ENCODE results near the gene KRTAP4-8. TPM values are rescaled to one million over a fixed set of nuclear protein-coding genes. Genes with fewer than 3 reads are reported as not detected.
"Not testable (repeated sequence)": the region's sequence is repeated elsewhere in the genome, so short reads cannot be mapped to it uniquely, and the experiment has no call there.

KRTAP4-8 gene
- polyA plus RNA-seq, 1 donor, result not detected

- Histone ChIP-seq H3K36me3 (ENCODE audit: control insufficient read depth, insufficient read depth, low read length) (no peaks in the 10 kb centered on the region), H3K9me3 (ENCODE audit: control insufficient read depth, low read depth, low read length) (no peaks in the 10 kb centered on the region), H3K27me3 (ENCODE audit: control insufficient read depth, insufficient read depth, low read length) (no peaks in the 10 kb centered on the region), H3K4me3 (ENCODE audit: low read length) (no peak overlapping the region), H3K27ac (ENCODE audit: low read length) (no peak overlapping the region), H3K4me1 (ENCODE audit: control insufficient read depth, insufficient read depth, low read length) (no peaks in the 10 kb centered on the region)
- DNase-seq, result no peak
- WGBS (ENCODE audit: insufficient coverage, low lambda C conversion rate), result no CpG with 5 or more reads among the region's 2 CpGs
Observed at GRCh38 chr17:41125064-41125463, 27.1 kb upstream of the KRTAP4-8 start.

- not testable (repeated sequence) for DNase-seq; H3K27ac ChIP-seq (ENCODE audit: low read length); H3K36me3 ChIP-seq (ENCODE audit: control insufficient read depth, insufficient read depth, low read length); H3K9me3 ChIP-seq (ENCODE audit: control insufficient read depth, low read depth, low read length); H3K27me3 ChIP-seq (ENCODE audit: control insufficient read depth, insufficient read depth, low read length); H3K4me3 ChIP-seq (ENCODE audit: low read length); H3K4me1 ChIP-seq (ENCODE audit: control insufficient read depth, insufficient read depth, low read length)
- no CpG with 5 or more reads among the region's 3 CpGs for WGBS (ENCODE audit: insufficient coverage, low lambda C conversion rate)
Observed at GRCh38 chr17:41123991-41124371, 26.0 kb upstream of the KRTAP4-8 start, which contains the start of gene KRTAP4-12. Gene KRTAP4-12 (minus strand): TSS chr17:41124182. CDS start chr17:41124122, 60 bp downstream.

- H3K27ac ChIP-seq (ENCODE audit: low read length); DNase-seq; H3K27me3 ChIP-seq (ENCODE audit: control insufficient read depth, insufficient read depth, low read length); H3K4me3 ChIP-seq (ENCODE audit: low read length); H3K36me3 ChIP-seq (ENCODE audit: control insufficient read depth, insufficient read depth, low read length); H3K4me1 ChIP-seq (ENCODE audit: control insufficient read depth, insufficient read depth, low read length); H3K9me3 ChIP-seq (ENCODE audit: control insufficient read depth, low read depth, low read length): not testable (repeated sequence)
- WGBS (ENCODE audit: insufficient coverage, low lambda C conversion rate), result no CpG with 5 or more reads among the region's 12 CpGs
Observed at GRCh38 chr17:41123292-41123990, 25.5 kb upstream of the KRTAP4-8 start.

- 60% methylated on average over 1 of the region's 2 CpGs for WGBS (ENCODE audit: insufficient coverage, low lambda C conversion rate)
- H3K4me3 ChIP-seq (ENCODE audit: low read length), result no peak overlapping the region
Observed at GRCh38 chr17:41121742-41122141, 23.8 kb upstream of the KRTAP4-8 start.

GRCh38 chr17:41119696-41120690, 22.1 kb upstream of the KRTAP4-8 start:
- 78% methylated on average over 5 of the region's 11 CpGs for WGBS (ENCODE audit: insufficient coverage, low lambda C conversion rate)
- not testable (repeated sequence) for H3K36me3 ChIP-seq (ENCODE audit: control insufficient read depth, insufficient read depth, low read length); H3K27ac ChIP-seq (ENCODE audit: low read length); DNase-seq; H3K27me3 ChIP-seq (ENCODE audit: control insufficient read depth, insufficient read depth, low read length); H3K4me1 ChIP-seq (ENCODE audit: control insufficient read depth, insufficient read depth, low read length); H3K4me3 ChIP-seq (ENCODE audit: low read length); H3K9me3 ChIP-seq (ENCODE audit: control insufficient read depth, low read depth, low read length)

More at GRCh38 chr17:41121742-41122141, 23.8 kb upstream of the KRTAP4-8 start:
- no peak for DNase-seq
- Histone ChIP-seq H3K27me3 (ENCODE audit: control insufficient read depth, insufficient read depth, low read length) (no peaks in the 10 kb centered on the region), H3K9me3 (ENCODE audit: control insufficient read depth, low read depth, low read length) (no peaks in the 10 kb centered on the region), H3K36me3 (ENCODE audit: control insufficient read depth, insufficient read depth, low read length) (no peaks in the 10 kb centered on the region), H3K27ac (ENCODE audit: low read length) (no peak overlapping the region), H3K4me1 (ENCODE audit: control insufficient read depth, insufficient read depth, low read length) (no peaks in the 10 kb centered on the region)

GRCh38 chr17:41118721-41119120, 20.8 kb upstream of the KRTAP4-8 start:
- H3K27ac ChIP-seq (ENCODE audit: low read length), result no peak overlapping the region
- no peaks in the 10 kb centered on the region for H3K4me1 ChIP-seq (ENCODE audit: control insufficient read depth, insufficient read depth, low read length)
- DNase-seq, result no peak
- H3K4me3 ChIP-seq (ENCODE audit: low read length), result no peak overlapping the region
- no peaks in the 10 kb centered on the region for H3K27me3 ChIP-seq (ENCODE audit: control insufficient read depth, insufficient read depth, low read length)
- WGBS (ENCODE audit: insufficient coverage, low lambda C conversion rate), result no CpG with 5 or more reads among the region's 4 CpGs
- no peaks in the 10 kb centered on the region for H3K9me3 ChIP-seq (ENCODE audit: control insufficient read depth, low read depth, low read length)
- no peaks in the 10 kb centered on the region for H3K36me3 ChIP-seq (ENCODE audit: control insufficient read depth, insufficient read depth, low read length)

GRCh38 chr17:41117846-41118386, 20.0 kb upstream of the KRTAP4-8 start, which contains the start of gene KRTAP4-11:
Gene KRTAP4-11 (minus strand): TSS chr17:41118373. CDS start chr17:41118315, 58 bp downstream.
- H3K4me3 ChIP-seq (ENCODE audit: low read length); DNase-seq; H3K9me3 ChIP-seq (ENCODE audit: control insufficient read depth, low read depth, low read length); H3K4me1 ChIP-seq (ENCODE audit: control insufficient read depth, insufficient read depth, low read length); H3K27ac ChIP-seq (ENCODE audit: low read length); H3K27me3 ChIP-seq (ENCODE audit: control insufficient read depth, insufficient read depth, low read length); H3K36me3 ChIP-seq (ENCODE audit: control insufficient read depth, insufficient read depth, low read length): not testable (repeated sequence)
- WGBS (ENCODE audit: insufficient coverage, low lambda C conversion rate), result 100% methylated on average over 1 of the region's 10 CpGs

GRCh38 chr17:41116297-41116696, 18.4 kb upstream of the KRTAP4-8 start:
- H3K36me3 ChIP-seq (ENCODE audit: control insufficient read depth, insufficient read depth, low read length), result no peaks in the 10 kb centered on the region
- WGBS (ENCODE audit: insufficient coverage, low lambda C conversion rate), result 40% methylated on average over 1 of the region's 5 CpGs
- H3K9me3 ChIP-seq (ENCODE audit: control insufficient read depth, low read depth, low read length), result no peaks in the 10 kb centered on the region
- H3K27me3 ChIP-seq (ENCODE audit: control insufficient read depth, insufficient read depth, low read length), result no peaks in the 10 kb centered on the region
- DNase-seq, result no peak
- no peak overlapping the region for H3K27ac ChIP-seq (ENCODE audit: low read length)
- no peak overlapping the region for H3K4me3 ChIP-seq (ENCODE audit: low read length)
- H3K4me1 ChIP-seq (ENCODE audit: control insufficient read depth, insufficient read depth, low read length), result no peaks in the 10 kb centered on the region

- Histone ChIP-seq H3K4me3 (ENCODE audit: low read length) (no peak overlapping the region), H3K9me3 (ENCODE audit: control insufficient read depth, low read depth, low read length) (no peaks in the 10 kb centered on the region), H3K36me3 (ENCODE audit: control insufficient read depth, insufficient read depth, low read length) (no peaks in the 10 kb centered on the region), H3K4me1 (ENCODE audit: control insufficient read depth, insufficient read depth, low read length) (no peaks in the 10 kb centered on the region), H3K27ac (ENCODE audit: low read length) (no peak overlapping the region), H3K27me3 (ENCODE audit: control insufficient read depth, insufficient read depth, low read length) (peaks cover 4% of the 10 kb centered on the region)
- 100% methylated on average over 1 of the region's 2 CpGs for WGBS (ENCODE audit: insufficient coverage, low lambda C conversion rate)
- no peak for DNase-seq
Observed at GRCh38 chr17:41111151-41111885, 13.4 kb upstream of the KRTAP4-8 start.
